Brain microvascular endothelial cell (primary cell): ENCODE measurements around the gene HSP90AA1.
A peak's percentile ranks its signal among the peaks of the same experiment; 100 is the strongest.

ENCODE experiments used
- DNase-seq: peaks from one replicate; pipeline ENCODE4 v3.0.0-alpha.2; 2020
- H3K27ac ChIP-seq: fragments of 250-450 bp; sonication (Bioruptor Pico); 2 replicates; pipeline ENCODE4 v1.5.1; 2020; ENCODE audit warnings: mild to moderate bottlenecking, moderate library complexity
- H3K27me3 ChIP-seq: fragments of 250-450 bp; sonication (Bioruptor Pico); replicated peaks from 2 replicates; pipeline ENCODE4 v1.5.1; 2020; ENCODE audit warnings: mild to moderate bottlenecking
- H3K36me3 ChIP-seq: fragments of 250-450 bp; sonication (Bioruptor Pico); replicated peaks from 2 replicates; pipeline ENCODE4 v1.5.1; 2020; ENCODE audit warnings: mild to moderate bottlenecking
- H3K4me3 ChIP-seq: 2 replicates; pipeline ENCODE4 v1.5.1; 2011; ENCODE audit warnings: low read depth, mild to moderate bottlenecking, control low read depth, low read length, moderate library complexity
- in situ Hi-C: cut with HindIII; loops from 2 replicates; pipeline ENCODE4 v1.10.0; 2017; ENCODE audit warnings: low sequenced_read_pairs, low pct_ligation_motif_present
- TF ChIP-seq, protein P1 (sequence below): IDR thresholded peaks from 2 replicates; pipeline ENCODE4 v1.5.1; 2011; ENCODE audit warnings: low read depth, mild to moderate bottlenecking, moderate library complexity, low read length, control low read depth, inconsistent platforms; ENCODE audit errors: missing control alignments

HSP90AA1 gene

DNA sequence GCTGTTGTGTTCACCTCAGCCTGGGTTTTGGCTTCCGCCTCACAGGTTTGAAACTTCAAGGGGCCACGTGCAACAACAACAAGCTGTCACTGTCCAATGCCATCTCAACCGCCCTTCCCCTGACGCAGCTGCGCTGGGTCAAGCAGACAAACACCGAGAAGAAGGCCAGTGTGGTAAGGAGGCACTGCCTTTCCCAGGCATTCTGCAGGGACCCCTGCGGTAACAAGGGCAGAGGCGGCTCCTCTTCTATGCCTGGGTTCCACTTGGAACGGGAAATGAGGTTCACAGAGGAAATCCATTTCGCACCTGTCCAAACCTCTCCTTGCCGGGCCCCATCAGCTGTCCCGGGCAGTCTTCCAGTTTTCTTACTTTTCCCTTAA, 36.8 kb downstream of the HSP90AA1 start:
- in situ Hi-C loops, result no loop called here
- TF ChIP-seq, protein P1, sequence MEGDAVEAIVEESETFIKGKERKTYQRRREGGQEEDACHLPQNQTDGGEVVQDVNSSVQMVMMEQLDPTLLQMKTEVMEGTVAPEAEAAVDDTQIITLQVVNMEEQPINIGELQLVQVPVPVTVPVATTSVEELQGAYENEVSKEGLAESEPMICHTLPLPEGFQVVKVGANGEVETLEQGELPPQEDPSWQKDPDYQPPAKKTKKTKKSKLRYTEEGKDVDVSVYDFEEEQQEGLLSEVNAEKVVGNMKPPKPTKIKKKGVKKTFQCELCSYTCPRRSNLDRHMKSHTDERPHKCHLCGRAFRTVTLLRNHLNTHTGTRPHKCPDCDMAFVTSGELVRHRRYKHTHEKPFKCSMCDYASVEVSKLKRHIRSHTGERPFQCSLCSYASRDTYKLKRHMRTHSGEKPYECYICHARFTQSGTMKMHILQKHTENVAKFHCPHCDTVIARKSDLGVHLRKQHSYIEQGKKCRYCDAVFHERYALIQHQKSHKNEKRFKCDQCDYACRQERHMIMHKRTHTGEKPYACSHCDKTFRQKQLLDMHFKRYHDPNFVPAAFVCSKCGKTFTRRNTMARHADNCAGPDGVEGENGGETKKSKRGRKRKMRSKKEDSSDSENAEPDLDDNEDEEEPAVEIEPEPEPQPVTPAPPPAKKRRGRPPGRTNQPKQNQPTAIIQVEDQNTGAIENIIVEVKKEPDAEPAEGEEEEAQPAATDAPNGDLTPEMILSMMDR, result no peak
- DNase-seq, result no peak
- H3K36me3 ChIP-seq, result peaks cover 84% of the 10 kb centered on the region
- no peak overlapping the region for H3K4me3 ChIP-seq
- H3K27ac ChIP-seq, result no peak overlapping the region
- no peaks in the 10 kb centered on the region for H3K27me3 ChIP-seq

- DNase-seq, result no peak
- H3K36me3 ChIP-seq, result peaks cover 84% of the 10 kb centered on the region
- H3K27me3 ChIP-seq, result no peaks in the 10 kb centered on the region
- no peak overlapping the region for H3K4me3 ChIP-seq
- in situ Hi-C loops, result no loop called here
- TF ChIP-seq, protein P1, result no peak
- no peak overlapping the region for H3K27ac ChIP-seq
Observed at GRCh38 chr14:102049258-102050025, 37.4 kb downstream of the HSP90AA1 start.

DNA sequence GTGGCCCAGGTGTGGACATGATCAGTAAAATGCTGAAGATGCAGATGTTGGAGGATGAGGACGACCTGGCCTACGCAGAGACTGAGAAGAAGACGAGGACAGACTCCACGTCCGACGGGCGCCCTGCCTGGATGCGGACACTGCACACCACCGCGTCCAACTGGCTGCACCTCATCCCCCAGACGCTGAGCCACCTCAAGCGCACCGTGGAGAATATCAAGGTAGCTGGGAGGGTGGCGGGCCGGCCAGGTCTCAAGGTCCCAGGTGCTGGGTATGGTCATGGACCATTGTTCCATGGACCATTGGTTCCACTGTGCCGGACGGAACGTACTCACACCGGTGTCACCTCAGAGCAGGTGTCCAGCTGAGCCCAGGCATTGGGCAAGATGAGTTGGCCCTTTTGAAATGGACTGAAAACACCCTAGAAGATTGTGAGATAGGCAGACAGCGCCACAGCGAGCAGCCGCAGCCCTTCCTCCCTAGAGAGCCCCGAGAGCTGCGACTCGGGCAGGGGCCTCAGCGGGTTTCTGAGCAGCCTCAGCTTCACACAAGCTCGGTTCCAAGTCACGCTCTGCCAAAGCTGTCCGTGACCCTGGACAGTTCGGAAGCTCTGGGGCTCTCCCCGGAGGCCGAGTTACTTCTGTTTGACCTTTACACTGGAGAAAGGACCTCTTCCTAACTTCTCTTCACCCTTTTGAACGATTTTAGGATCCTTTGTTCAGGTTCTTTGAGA, 38.9 kb downstream of the HSP90AA1 start:
- Histone ChIP-seq H3K27me3 (no peaks in the 10 kb centered on the region), H3K4me3 (no peak overlapping the region), H3K27ac (no peak overlapping the region), H3K36me3 (peaks cover 88% of the 10 kb centered on the region)
- DNase-seq, result no peak
- in situ Hi-C loops, result no loop called here
- TF ChIP-seq, protein P1, result no peak

DNA sequence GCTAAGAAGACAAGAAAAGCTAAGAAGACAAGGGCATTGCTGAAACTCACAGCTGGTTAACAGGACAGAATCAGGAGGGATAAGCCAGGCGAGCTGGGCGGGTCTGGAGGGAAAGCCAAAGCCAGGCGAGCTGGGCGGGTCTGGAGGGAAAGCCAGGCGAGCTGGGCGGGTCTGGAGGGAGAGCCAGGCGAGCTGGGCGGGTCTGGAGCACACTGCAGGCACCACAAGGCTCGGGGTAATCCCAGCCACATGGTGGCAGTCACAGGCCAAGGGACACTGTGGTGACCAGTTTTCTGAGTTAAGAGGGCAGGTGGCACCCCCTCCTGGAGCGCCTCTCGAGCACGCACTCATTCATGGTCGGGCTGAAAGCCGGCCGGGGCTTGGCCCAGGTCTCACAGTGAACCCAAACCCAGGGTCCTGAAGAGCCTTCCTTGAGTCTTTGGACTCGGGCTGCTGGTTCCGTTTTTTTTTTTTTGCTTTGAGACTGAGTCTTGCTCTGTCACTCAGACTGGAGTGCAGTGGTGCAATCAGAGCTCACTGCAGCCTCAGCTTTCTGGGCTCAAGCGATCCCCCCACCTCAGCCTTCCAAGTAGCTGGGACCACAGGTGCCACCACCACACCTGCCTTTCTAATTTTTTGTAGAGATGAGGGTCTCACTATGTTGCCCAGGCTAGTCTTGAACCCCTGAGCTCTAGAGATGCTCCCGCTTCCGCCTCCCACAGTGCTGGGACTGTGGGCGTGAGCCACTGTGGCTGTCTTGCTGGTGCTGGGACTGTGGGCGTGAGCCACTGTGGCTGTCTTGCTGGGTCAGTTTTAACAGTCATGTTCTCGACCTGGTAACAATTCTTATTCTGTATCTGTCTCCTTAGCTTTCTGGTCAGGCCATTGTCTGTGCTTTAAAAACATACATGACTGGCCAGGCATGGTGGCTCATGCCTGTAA, 40.2 kb downstream of the HSP90AA1 start:
- H3K4me3 ChIP-seq, result no peak overlapping the region
- no peak overlapping the region for H3K27ac ChIP-seq
- H3K36me3 ChIP-seq, result peaks cover 89% of the 10 kb centered on the region
- no peaks in the 10 kb centered on the region for H3K27me3 ChIP-seq
- TF ChIP-seq, protein P1, result peak; percentile 25
- in situ Hi-C loops, result no loop called here
- no peak for DNase-seq

GRCh38 chr14:102044566-102044965, 42.3 kb downstream of the HSP90AA1 start:
- in situ Hi-C loops, result no loop called here
- Histone ChIP-seq H3K27me3 (no peaks in the 10 kb centered on the region), H3K4me3 (no peak overlapping the region), H3K27ac (no peak overlapping the region), H3K36me3 (peaks cover 89% of the 10 kb centered on the region)
- TF ChIP-seq, protein P1, result no peak
- DNase-seq, result no peak
